Amniotic epithelial cell (primary cell): ENCODE measurements around the gene TAF8.
"Not testable (repeated sequence)": the region's sequence is repeated elsewhere in the genome, so short reads cannot be mapped to it uniquely, and the experiment has no call there.

ENCODE experiments used
- DNase-seq: peaks from one replicate; pipeline ENCODE4 v3.0.0-alpha.2; 2010; ENCODE audit warnings: low read depth

The TAF8 gene

DNA sequence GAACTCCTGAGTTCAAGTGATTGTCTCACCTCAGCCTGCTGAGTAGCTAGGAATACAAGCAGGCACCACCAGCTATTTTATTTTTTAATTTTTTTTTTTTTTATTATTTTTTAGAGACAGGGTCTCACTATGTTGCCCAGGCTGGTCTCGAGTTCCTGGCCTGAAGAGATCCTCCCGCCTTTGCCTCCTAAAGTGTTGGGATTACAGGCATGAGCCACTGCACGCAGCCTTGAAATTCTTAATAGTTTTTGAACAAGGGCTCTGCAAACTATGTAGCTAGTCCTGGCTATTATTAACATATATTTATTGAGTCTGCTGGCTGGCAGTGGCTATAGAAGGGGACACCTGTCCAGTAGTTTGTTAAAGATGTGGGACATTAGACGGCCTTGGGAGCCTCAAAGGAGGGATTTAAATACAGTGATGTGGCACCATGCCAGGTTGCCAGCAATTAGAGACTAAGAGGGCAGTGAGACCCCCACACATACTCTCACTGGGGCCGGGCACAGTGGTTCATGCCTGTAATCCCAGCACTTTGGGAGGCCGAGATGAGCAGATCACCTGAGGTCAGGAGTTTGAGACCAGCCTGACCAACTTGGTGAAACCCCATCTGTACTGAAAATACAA, 21.1 kb upstream of the TAF8 start:
- DNase-seq, result no peak

GRCh38 chr6:42029881-42030280, 20.4 kb upstream of the TAF8 start:
- DNase-seq, result no peak

- DNase-seq, result peak; percentile 86
Observed at GRCh38 chr6:42030585-42031506, 19.5 kb upstream of the TAF8 start.

DNA sequence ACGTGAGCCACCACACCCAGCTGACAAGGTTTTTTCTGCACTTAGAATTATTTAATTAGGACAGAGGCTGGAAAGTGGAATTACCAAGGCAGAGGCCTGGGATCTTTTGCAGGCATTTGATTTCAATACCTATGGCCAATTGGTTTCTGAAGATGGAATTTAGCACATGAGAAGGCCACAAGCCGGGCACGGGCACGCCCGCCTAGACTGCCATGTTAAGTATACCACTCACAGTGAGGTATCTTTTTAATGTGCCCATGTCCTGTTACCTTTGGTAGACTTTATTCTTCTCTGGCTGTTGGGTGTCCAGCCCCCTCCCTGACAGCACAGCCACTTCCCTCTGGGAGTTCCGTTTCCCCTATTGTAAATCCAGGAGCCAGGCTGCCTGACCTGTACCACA, 18.0 kb upstream of the TAF8 start:
- DNase-seq, result no peak

- not testable (repeated sequence) for DNase-seq
Observed at GRCh38 chr6:42037669-42038068, 12.7 kb upstream of the TAF8 start.

GRCh38 chr6:42038163-42038562, 12.2 kb upstream of the TAF8 start:
- no peak for DNase-seq

DNA sequence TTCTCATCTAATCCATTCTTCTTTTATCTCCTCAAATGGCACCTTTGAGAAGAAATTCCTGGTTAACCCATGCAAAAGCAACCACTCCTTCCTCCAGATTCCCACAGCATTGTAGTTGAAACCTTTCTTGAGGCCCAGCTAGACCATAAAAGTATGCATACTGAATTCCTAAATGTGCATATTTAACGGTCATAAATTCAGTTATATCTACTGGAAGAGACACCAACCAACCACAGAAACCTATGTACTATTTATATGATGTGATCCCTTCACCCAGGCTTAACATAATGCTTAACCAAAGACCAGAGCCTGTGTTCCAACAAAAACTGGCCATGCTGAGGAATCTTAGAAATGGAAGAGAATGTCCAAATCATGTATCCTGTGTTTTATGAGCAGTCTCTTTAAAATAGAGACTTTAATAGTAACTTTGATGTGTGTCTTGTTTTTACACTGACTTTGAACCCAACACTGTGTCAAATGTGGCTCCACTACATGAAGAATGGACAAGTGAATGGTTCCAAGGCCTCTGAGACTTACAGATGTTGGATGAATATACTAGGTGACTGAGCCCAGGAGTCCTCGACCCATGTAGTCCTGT, 11.4 kb upstream of the TAF8 start:
- peak; percentile 97 for DNase-seq

DNA sequence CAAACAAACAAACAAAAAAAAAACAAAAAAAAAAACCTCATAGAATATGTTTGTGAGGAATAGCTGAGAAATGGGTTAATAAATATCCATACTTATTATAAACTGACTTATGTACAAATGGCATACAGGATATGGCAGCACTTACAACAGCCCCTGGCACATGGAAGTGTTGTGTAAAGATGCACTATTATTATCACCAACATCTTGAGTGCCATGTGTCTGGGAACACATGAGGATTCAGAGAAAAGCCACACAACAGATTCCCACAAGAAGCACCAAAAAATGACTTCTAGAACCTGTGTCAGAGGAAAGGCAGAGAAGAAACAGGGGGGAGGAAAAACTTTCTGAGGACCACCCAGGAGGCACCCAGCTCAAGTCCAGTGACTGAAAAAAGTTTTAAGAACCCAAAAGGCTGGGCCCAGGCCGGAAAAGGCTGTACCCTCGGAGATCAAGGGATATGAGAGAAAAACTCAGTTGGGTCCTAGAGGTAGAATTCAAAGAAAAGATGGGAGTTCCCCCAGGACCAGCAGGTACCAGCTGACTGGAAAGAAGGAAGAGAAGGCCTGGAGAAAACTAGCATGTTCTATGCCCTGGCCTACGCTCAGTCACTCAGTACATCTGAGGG, 9.4 kb upstream of the TAF8 start:
- no peak for DNase-seq

DNA sequence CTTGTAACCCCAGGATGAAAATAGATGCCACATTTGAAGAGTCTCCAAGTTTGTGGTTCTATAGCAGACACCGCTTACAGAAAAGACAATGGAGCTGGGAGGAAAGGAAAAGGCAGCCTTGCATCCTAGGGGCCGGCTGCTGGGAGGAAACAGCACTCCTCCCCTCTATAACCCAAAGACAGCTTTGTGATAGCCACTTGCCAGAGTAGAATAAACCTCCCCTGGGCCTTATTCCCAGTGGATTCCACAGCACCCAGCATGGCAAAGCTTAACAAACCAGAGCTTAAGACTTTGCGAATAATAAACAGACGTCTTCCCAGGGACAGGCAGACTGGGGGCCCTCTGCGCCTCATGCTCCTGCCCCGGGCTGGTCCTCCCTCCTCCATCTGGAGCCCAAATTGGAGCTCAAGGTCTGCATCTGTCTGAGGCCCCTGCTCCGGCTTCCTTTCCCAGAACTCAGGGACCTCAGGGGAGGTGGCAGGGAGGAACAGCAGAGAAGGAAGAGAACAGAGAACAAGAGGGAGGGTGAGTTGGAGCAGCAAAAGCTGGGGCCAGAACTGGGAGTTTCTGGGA, 8.8 kb upstream of the TAF8 start:
- DNase-seq, result peak; percentile 38

DNA sequence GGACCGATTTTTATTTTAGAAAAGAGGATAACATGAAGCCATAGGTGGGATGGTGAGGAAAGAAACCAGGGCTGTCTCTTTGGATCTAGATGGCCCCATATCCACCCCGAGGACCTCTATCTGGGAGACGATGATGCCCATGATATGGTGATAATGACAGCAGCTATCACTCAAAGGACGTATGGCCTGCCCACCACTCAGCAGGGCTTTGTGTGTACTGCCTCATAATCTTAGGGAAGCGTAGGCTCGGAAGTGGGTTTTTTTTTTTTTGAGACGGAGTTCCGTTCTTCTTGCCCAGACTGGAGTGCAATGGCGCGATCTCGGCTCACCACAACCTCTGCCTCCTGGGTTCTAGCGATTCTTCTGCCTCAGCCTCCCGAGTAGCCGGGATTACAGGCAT, 8.2 kb upstream of the TAF8 start:
- no peak for DNase-seq

- DNase-seq, result peak; percentile 77
Observed at GRCh38 chr6:42043787-42044475, 6.4 kb upstream of the TAF8 start.

DNA sequence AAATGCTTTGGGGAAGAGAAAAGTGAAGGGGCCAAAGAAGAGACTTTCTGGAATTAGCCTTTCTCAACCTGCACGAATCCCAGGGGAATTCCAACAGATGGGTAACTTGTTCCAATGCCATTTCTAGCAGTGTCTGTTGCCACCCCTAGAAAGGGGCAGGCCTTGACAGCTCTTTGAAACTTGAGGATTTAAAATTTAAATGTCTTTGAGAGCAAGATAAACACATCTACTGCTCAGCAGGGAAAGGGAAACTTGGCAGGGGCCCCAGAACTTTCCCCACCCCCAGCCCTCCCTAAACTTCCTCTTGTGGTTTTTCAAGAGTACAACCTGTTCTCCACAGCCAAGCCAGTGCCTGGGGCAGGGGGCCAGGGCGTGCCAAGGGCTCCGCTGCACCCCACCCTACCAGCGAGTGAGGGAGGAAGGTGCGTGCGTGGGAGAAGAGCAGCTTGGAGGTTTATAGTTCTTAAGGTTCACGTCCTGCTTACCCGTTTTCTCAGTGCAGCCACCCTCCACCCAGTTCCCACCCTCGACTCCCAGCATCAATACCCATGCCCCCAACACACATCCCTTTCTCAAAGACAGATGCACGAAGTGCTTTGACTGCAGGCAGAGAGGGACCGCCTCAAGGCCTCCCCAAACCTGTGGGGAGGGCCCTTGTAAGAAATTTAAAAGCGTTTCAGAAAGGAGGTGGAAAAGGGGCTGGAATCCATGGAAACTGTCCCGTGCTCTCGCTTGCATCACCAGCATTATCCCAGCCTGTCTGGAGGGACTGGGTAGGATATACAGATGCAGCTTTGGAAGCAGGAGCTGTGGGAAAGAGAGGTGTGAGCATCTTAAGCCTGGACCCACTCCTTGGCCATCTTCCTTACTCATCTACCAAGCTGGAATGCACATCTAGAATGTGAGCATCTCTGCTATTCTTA, 4.5 kb upstream of the TAF8 start:
- DNase-seq, result peak; percentile 98

DNA sequence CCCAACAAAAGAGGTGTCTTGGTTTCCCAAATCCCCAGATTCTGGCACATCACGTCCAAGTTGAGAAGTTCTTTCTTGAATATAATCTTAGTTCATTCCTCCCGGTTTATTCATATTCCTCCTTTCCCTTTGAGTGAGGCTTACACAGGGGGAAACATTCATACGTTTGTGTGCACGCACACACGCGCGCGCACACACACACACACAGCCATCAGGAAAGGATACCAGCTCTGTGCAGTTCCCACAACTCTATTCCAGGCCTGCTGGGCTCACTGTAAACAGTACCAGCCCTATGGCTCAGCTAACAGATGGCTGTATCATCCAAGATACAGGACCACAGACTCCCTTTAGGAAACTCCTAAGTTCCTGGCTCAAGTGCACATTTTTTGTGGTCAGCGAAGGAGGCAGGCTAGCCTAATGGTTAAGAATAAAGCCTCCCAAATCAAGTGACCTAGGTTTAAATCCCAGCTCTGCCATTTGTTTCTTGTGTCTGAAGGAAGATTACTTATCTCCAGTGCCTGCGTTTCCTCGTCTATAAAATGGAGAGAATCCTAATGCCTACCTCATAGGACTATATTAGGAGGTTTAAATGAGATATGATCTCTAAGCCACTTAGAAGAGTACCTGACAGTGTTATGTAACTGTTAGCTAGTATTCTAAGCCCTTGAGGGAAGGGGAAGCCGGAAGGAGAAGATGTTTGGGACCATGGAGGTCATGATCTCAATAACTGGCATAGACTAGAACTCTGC, 3.7 kb upstream of the TAF8 start:
- peak; percentile 98 for DNase-seq

GRCh38 chr6:42047213-42047590, 3.1 kb upstream of the TAF8 start:
- DNase-seq, result no peak

DNA sequence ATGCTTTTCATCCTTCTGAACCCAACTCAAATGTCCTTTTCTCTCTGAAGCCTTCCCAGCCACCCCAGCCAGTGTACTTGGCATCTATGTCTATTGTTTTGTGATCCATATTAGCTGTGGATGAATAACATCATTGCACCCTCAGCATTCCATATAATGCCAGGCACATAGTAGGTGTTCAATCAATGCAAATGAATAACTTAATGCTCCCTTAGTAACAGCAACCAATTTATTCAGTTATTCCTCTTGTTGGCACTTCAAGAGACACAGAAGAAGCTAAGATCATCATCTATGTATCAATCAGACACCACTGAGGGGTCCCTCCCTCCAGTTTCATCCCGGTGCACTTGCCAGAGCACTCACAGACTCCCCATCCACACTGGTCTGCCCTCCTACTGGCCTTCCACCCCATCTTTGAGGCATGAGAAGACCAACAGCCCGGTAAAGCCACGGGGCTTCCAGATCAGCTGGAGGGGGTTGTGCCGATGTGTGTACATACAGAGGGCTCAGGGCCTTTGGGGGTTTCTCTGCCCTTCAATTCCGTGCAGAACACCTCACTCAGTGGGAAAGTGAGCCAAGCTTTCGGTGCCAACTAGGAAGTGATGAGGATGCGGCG, 2.4 kb upstream of the TAF8 start:
- DNase-seq, result no peak

- no peak for DNase-seq
Observed at GRCh38 chr6:42049116-42049809, 1.1 kb upstream of the TAF8 start.

- peak; percentile 25 for DNase-seq
Observed at GRCh38 chr6:42049948-42050296, 402 bp upstream of the TAF8 start.

GRCh38 chr6:42051268-42051653, 937 bp downstream of the TAF8 start:
- DNase-seq, result peak; percentile 30

- DNase-seq, result no peak
Observed at GRCh38 chr6:42053601-42054000, 3.3 kb downstream of the TAF8 start.
